Measurements from ENCODE around the gene MAGEB5.

Gene MAGEB5

GRCh38 chrX:26254436-26254835 is 38.5 kb downstream of the MAGEB5 start:
- H3K14ac ChIP-seq (ENCODE audit: low read length in 2 of 2): no peak overlapping the region
- H2AK5ac ChIP-seq (ENCODE audit: low read length, severe bottlenecking): no peak overlapping the region
- H3K18ac ChIP-seq (ENCODE audit: low read depth in 1 of 2, low read length in 2 of 2): no peak overlapping the region
- no peak overlapping the region for H3K23ac ChIP-seq (ENCODE audit: low read length in 2 of 2)
- no peak overlapping the region for H3K4me3 ChIP-seq (ENCODE audit: insufficient read depth in 1 of 2, low read depth in 1 of 2, low read length in 2 of 2)
- H4K91ac ChIP-seq (ENCODE audit: low read length): no peak overlapping the region
- H3K9ac ChIP-seq (ENCODE audit: low read length): no peak overlapping the region
- H2BK15ac ChIP-seq (ENCODE audit: low read depth, poor library complexity, severe bottlenecking): no peak overlapping the region
- H3K27ac ChIP-seq (ENCODE audit: low read length, poor library complexity, severe bottlenecking): peak overlapping the region; percentile 84
- DNase-seq: no peak
- H4K8ac ChIP-seq (ENCODE audit: low read length): no peak overlapping the region
- H2AFZ ChIP-seq (ENCODE audit: low read depth, low read length): no peak overlapping the region
- H3K79me1 ChIP-seq (replicated peaks; ENCODE audit: low read length, poor library complexity, severe bottlenecking): no peaks in the 10 kb centered on the region
- no peak overlapping the region for H2BK12ac ChIP-seq (ENCODE audit: low read length in 2 of 2)
- H3K27me3 ChIP-seq (ENCODE audit: control insufficient read depth in 1 of 2, insufficient read depth in 1 of 2, low read length in 2 of 2): no peaks in the 10 kb centered on the region
- WGBS: 85% methylated on average over 3 of the region's 9 CpGs
- H3K4me2 ChIP-seq (ENCODE audit: low read length, poor library complexity, severe bottlenecking): no peak overlapping the region
- H2BK120ac ChIP-seq (ENCODE audit: low read depth, low read length): no peak overlapping the region
- H3K36me3 ChIP-seq (ENCODE audit: control insufficient read depth in 1 of 2, insufficient read depth in 2 of 2, low read depth in 1 of 2, low read length in 2 of 2): no peaks in the 10 kb centered on the region
- no peak overlapping the region for H2BK5ac ChIP-seq (ENCODE audit: low read depth, low read length, poor library complexity, severe bottlenecking)
- no peaks in the 10 kb centered on the region for H3K4me1 ChIP-seq (ENCODE audit: control insufficient read depth, insufficient read depth, low read depth, low read length)
- H3K9me3 ChIP-seq (ENCODE audit: control insufficient read depth, low read length): no peaks in the 10 kb centered on the region
- no peak overlapping the region for H3K4ac ChIP-seq (ENCODE audit: low read depth in 1 of 2, low read length in 2 of 2)

GRCh38 chrX:26262121-26262523 is 46.2 kb downstream of the MAGEB5 start:
- Histone ChIP-seq H3K36me3 (ENCODE audit: control insufficient read depth in 1 of 2, insufficient read depth in 2 of 2, low read depth in 1 of 2, low read length in 2 of 2) (no peaks in the 10 kb centered on the region), H3K27me3 (ENCODE audit: control insufficient read depth in 1 of 2, insufficient read depth in 1 of 2, low read length in 2 of 2) (no peaks in the 10 kb centered on the region), H3K9ac (ENCODE audit: low read length) (no peak overlapping the region), H2AFZ (ENCODE audit: low read depth, low read length) (no peak overlapping the region), H4K8ac (ENCODE audit: low read length) (no peak overlapping the region), H3K18ac (ENCODE audit: low read depth in 1 of 2, low read length in 2 of 2) (no peak overlapping the region), H2BK12ac (ENCODE audit: low read length in 2 of 2) (no peak overlapping the region), H4K91ac (ENCODE audit: low read length) (no peak overlapping the region), H3K9me3 (ENCODE audit: control insufficient read depth, low read length) (no peaks in the 10 kb centered on the region), H3K14ac (ENCODE audit: low read length in 2 of 2) (no peak overlapping the region), H2BK120ac (ENCODE audit: low read depth, low read length) (no peak overlapping the region), H3K4me2 (ENCODE audit: low read length, poor library complexity, severe bottlenecking) (no peak overlapping the region), H3K4me1 (ENCODE audit: control insufficient read depth, insufficient read depth, low read depth, low read length) (no peaks in the 10 kb centered on the region), H3K4ac (ENCODE audit: low read depth in 1 of 2, low read length in 2 of 2) (no peak overlapping the region), H3K23ac (ENCODE audit: low read length in 2 of 2) (no peak overlapping the region), H3K27ac (ENCODE audit: low read length, poor library complexity, severe bottlenecking) (peak overlapping the region; percentile 62), H3K79me1 (replicated peaks; ENCODE audit: low read length, poor library complexity, severe bottlenecking) (no peaks in the 10 kb centered on the region), H2BK15ac (ENCODE audit: low read depth, poor library complexity, severe bottlenecking) (no peak overlapping the region), H3K4me3 (ENCODE audit: insufficient read depth in 1 of 2, low read depth in 1 of 2, low read length in 2 of 2) (no peak overlapping the region), H2BK5ac (ENCODE audit: low read depth, low read length, poor library complexity, severe bottlenecking) (no peak overlapping the region), H2AK5ac (ENCODE audit: low read length, severe bottlenecking) (no peak overlapping the region)
- WGBS: 63% methylated on average over 4 of the region's 5 CpGs
- no peak for DNase-seq
